Lung (tissue), 12 donors: ENCODE results near the gene MRGPRX2. TPM values are rescaled to one million over a fixed set of nuclear protein-coding genes. Genes with fewer than 3 reads are reported as not detected.
A peak's percentile ranks its signal among the peaks of the same experiment; 100 is the strongest.

Experiments
- ATAC-seq: fragments of 200-7000 bp; cut with Tn5 transposase; one replicate; pipeline ENCODE4 v1.9.1; 2020; ENCODE audit warnings: moderate number of reproducible peaks; ENCODE audit not compliant: insufficient read depth, low FRiP score
- DNase-seq, 3 donors: peaks; one replicate each; pipeline ENCODE4 v3.0.0-alpha.2; 2013 to 2017
- H3K27ac ChIP-seq, 2 donors: one replicate each; pipeline ENCODE4 v1.5.1; 2013; ENCODE audit warnings: mild to moderate bottlenecking in 2 of 2, moderate library complexity in 2 of 2, control low read depth in 1 of 2, inconsistent platforms in 1 of 2, low read depth in 1 of 2, low read length in 1 of 2
- H3K27me3 ChIP-seq, 3 donors: one replicate each; pipeline ENCODE4 v1.5.1; 2013; ENCODE audit warnings: low read length in 2 of 3; ENCODE audit not compliant: control insufficient read depth in 3 of 3, insufficient read depth in 3 of 3
- H3K36me3 ChIP-seq, 4 donors: one replicate each; pipeline ENCODE4 v1.5.1; 2013; ENCODE audit warnings: low read length in 4 of 4, mild to moderate bottlenecking in 1 of 4, moderate library complexity in 1 of 4; ENCODE audit not compliant: control insufficient read depth in 4 of 4, insufficient read depth in 4 of 4
- H3K4me1 ChIP-seq, 5 donors: one replicate each; pipeline ENCODE4 v1.5.1; 2013; ENCODE audit warnings: low read length in 5 of 5, mild to moderate bottlenecking in 2 of 5, moderate library complexity in 1 of 5; ENCODE audit not compliant: control insufficient read depth in 5 of 5, insufficient read depth in 5 of 5
- H3K4me3 ChIP-seq: one replicate; pipeline ENCODE4 v1.5.1; 2013; ENCODE audit warnings: mild to moderate bottlenecking, control low read depth, moderate library complexity
- H3K9ac ChIP-seq, 2 donors: one replicate each; pipeline ENCODE4 v1.5.1; 2013; ENCODE audit warnings: low read length in 2 of 2, control low read depth in 1 of 2; ENCODE audit not compliant: insufficient read depth in 1 of 2
- H3K9me3 ChIP-seq, 4 donors: one replicate each; pipeline ENCODE4 v1.5.1; 2013; ENCODE audit warnings: low read length in 3 of 4, mild to moderate bottlenecking in 1 of 4, moderate library complexity in 1 of 4; ENCODE audit not compliant: control insufficient read depth in 4 of 4, insufficient read depth in 3 of 4
- WGBS, 2 donors: extraction: QIAGEN DNeasy Blood & Tissue Kit; methylation state at CpG; one replicate each; pipeline ENCODE4 v1.1.7; 2013; 5-methylcytosine and 5-hydroxymethylcytosine counted together
- polyA plus RNA-seq, 2 donors: library from polyadenylated mRNA; stranded (reverse); fragments of 200-250 nt; gene quantifications; one replicate each; pipeline ENCODE4 v1.2.1, GENCODE V29; 2013
- total RNA-seq, 2 donors: library from RNA; depleted of rRNA in 1 of 2; stranded (reverse); fragments of >200 nt in 1 of 2; gene quantifications; one replicate each; pipeline ENCODE4 v1.2.1, GENCODE V29; 2014 to 2021
- TF ChIP-seq, protein P1 (sequence below): IDR thresholded peaks from 2 replicates; pipeline ENCODE4 v1.5.1; 2012; ENCODE audit warnings: mild to moderate bottlenecking; ENCODE audit errors: control extremely low read depth, extremely low read depth
- donor health status: control.
- donor health status: control.
- donor health status: Bipolar disorder and iron deficiency.
- donor health status: healthy.
- donor health status: DM: yes; HTN: yes; CAD: no.

Gene MRGPRX2
- total and polyA plus RNA-seq, 4 donors, result not detected

DNA sequence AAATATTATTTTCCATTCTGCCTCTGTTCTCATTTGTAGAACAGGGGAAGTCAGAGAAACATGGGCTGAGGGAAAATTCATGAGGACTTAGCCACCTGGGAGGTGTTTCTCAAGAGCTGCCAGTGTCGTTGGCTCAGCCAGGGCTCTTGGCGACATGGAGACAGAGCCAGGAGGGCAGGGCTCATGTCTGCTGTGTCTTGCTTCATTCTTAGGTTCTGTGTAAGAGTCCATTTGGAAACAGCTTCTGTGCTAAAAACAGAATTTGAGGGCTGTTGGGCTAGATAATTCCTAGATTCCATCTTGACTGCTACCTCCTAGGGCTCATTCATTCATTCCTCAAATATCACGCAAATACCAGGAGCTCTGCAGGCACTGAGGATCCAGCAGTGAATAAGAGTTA lies 15.1 kb upstream of the MRGPRX2 start:
- H3K9me3 ChIP-seq, result no peaks in the 10 kb centered on the region
- peaks cover 0 to 8% (median 0%) of the 10 kb centered on the region in 5 donors for H3K4me1 ChIP-seq
- H3K9ac ChIP-seq, result no peak overlapping the region
- TF ChIP-seq, protein P1, sequence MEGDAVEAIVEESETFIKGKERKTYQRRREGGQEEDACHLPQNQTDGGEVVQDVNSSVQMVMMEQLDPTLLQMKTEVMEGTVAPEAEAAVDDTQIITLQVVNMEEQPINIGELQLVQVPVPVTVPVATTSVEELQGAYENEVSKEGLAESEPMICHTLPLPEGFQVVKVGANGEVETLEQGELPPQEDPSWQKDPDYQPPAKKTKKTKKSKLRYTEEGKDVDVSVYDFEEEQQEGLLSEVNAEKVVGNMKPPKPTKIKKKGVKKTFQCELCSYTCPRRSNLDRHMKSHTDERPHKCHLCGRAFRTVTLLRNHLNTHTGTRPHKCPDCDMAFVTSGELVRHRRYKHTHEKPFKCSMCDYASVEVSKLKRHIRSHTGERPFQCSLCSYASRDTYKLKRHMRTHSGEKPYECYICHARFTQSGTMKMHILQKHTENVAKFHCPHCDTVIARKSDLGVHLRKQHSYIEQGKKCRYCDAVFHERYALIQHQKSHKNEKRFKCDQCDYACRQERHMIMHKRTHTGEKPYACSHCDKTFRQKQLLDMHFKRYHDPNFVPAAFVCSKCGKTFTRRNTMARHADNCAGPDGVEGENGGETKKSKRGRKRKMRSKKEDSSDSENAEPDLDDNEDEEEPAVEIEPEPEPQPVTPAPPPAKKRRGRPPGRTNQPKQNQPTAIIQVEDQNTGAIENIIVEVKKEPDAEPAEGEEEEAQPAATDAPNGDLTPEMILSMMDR, result no peak
- DNase-seq (no peak), ATAC-seq (no peak)
- H3K27ac ChIP-seq, result no peak overlapping the region
- H3K36me3 ChIP-seq, result no peaks in the 10 kb centered on the region
- H3K4me3 ChIP-seq, result no peak overlapping the region
- 76 to 77% methylated on average over 3 of the region's 3 CpGs for WGBS, 2 donors
- no peaks in the 10 kb centered on the region for H3K27me3 ChIP-seq

DNA sequence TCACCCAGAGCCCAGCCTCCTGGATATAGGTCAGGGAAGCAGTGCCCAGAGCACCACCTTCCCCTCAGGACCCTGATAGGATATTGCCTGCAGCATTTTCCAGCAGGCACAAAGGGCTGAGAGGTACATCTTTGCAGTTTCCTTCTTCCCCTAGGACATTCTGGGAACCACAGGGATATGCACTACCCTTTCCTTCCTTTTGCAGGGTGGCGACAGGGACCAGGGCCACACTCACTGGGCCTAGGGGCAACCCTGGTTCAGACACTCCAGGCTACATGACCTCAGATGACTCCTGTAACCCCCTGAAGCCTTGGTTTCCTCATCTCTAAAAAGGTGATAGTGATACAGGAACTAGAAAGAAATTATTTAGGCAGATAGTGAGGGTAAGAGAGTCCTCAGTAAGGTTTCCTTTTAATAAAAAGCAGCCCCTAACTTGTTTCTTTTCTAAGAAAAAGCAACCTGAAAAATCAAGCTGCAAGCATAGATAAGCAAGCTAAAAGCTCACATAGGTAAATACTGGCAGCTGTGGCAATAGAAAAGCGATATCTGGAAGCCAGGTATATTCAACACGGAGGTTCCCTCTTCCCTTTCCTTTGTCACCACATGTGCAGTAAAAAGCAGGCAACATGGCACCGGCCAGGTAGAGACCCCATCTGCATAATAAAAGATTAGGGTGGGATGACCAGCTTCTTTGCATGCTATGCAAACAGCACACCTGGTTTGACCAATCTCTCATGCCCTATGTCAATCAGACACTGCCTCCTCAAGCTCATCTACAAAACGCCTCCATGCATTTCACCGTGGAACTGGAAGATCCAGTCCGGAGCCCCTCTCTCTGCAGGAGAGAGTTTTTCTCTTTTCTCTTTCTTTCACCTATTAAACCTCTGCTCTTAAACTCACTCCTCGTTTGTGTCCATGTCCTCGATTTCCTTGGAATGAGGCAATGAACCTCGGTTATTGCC lies 13.2 kb upstream of the MRGPRX2 start:
- Histone ChIP-seq H3K9me3 (no peaks in the 10 kb centered on the region), H3K27me3 (no peaks in the 10 kb centered on the region), H3K27ac (no peak overlapping the region), H3K4me3 (no peak overlapping the region), H3K9ac (no peak overlapping the region), H3K36me3 (no peaks in the 10 kb centered on the region), H3K4me1 (peaks cover 0 to 3% (median 0%) of the 10 kb centered on the region in 5 donors)
- DNase-seq (no peak), ATAC-seq (no peak)
- TF ChIP-seq, protein P1, result no peak
- 63 to 64% methylated on average over 10 of the region's 10 CpGs for WGBS, 2 donors

DNA sequence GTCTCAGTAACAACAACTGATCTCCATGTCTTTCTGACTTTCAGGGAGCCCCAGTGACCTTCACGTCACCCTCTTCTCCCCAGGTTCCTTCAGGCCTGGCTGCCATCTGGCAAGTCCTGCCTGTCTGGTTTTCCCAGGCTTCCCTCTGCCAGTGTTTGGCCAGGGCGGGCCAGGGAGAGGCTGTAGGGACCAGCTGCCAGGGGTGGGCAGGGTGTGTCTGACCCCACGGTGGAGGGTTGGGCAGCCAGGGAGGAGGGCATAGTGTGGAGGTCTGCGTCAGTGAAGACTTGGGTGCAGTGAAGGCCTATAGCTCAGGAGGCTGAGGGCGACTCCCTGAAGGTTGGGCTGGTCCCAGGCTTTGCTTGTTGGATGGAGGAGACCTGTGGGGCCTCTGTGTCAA lies 11.9 kb upstream of the MRGPRX2 start:
- TF ChIP-seq, protein P1, result no peak
- peaks cover 0 to 3% (median 0%) of the 10 kb centered on the region in 5 donors for H3K4me1 ChIP-seq
- DNase-seq, result peak in 1 of 3 donors; percentile 11
- H3K9ac ChIP-seq, result no peak overlapping the region
- WGBS, 2 donors, result 77 to 91% methylated on average over 5 of the region's 5 CpGs
- no peaks in the 10 kb centered on the region for H3K9me3 ChIP-seq
- H3K27ac ChIP-seq, result no peak overlapping the region
- no peak overlapping the region for H3K4me3 ChIP-seq
- no peaks in the 10 kb centered on the region for H3K36me3 ChIP-seq
- no peaks in the 10 kb centered on the region for H3K27me3 ChIP-seq
- no peak for ATAC-seq
